H9 (cell line): ENCODE results near the gene ZNRF1. TPM values are rescaled to one million over a fixed set of nuclear protein-coding genes. Genes with fewer than 3 reads are reported as not detected.

Experiments
- DNase-seq: peaks from one replicate; pipeline ENCODE4 v3.0.0-alpha.2; 2017
- H2AFZ ChIP-seq: one replicate; pipeline ENCODE4 v1.6.1; 2013; ENCODE audit warnings: mild to moderate bottlenecking, low read length, control low read depth, moderate library complexity
- H2AK5ac ChIP-seq: 2 replicates; pipeline ENCODE4 v1.6.1; 2013; ENCODE audit warnings: low read length, control low read depth, mixed read lengths; ENCODE audit not compliant: insufficient read length
- H2BK120ac ChIP-seq: one replicate; pipeline ENCODE4 v1.6.1; 2013; ENCODE audit warnings: low read depth, mild to moderate bottlenecking, low read length, control low read depth, inconsistent platforms; ENCODE audit not compliant: poor library complexity, severe bottlenecking
- H2BK12ac ChIP-seq: 2 replicates; pipeline ENCODE4 v1.6.1; 2013; ENCODE audit warnings: low read length, control low read depth, mixed read lengths, low read depth; ENCODE audit not compliant: insufficient read length
- H2BK15ac ChIP-seq: 2 replicates; pipeline ENCODE4 v1.6.1; 2013; ENCODE audit warnings: low read depth, low read length, control low read depth
- H2BK20ac ChIP-seq: one replicate; pipeline ENCODE4 v1.6.1; 2013; ENCODE audit warnings: low read depth, mild to moderate bottlenecking, low read length, control low read depth, inconsistent platforms; ENCODE audit not compliant: poor library complexity, severe bottlenecking
- H2BK5ac ChIP-seq: 2 replicates; pipeline ENCODE4 v1.6.1; 2013; ENCODE audit warnings: low read length, control low read depth, mixed read lengths; ENCODE audit not compliant: insufficient read length
- H3K14ac ChIP-seq: 2 replicates; pipeline ENCODE4 v1.6.1; 2013; ENCODE audit warnings: low read length, control low read depth; ENCODE audit not compliant: insufficient read depth
- H3K18ac ChIP-seq: 2 replicates; pipeline ENCODE4 v1.6.1; 2013; ENCODE audit warnings: low read depth, mild to moderate bottlenecking, mixed read lengths, low read length, control low read depth; ENCODE audit not compliant: insufficient read length
- H3K23ac ChIP-seq: 2 replicates; pipeline ENCODE4 v1.6.1; 2013; ENCODE audit warnings: low read length, control low read depth, mixed read lengths, low read depth; ENCODE audit not compliant: insufficient read length
- H3K23me2 ChIP-seq: 2 replicates; pipeline ENCODE4 v1.6.1; 2013; ENCODE audit warnings: low read depth, mild to moderate bottlenecking, mixed read lengths, low read length, control low read depth; ENCODE audit not compliant: insufficient read length, poor library complexity, severe bottlenecking
- H3K27ac ChIP-seq: 2 replicates; pipeline ENCODE4 v1.5.1; 2013; ENCODE audit warnings: low read length, control low read depth, mixed read lengths, low read depth; ENCODE audit not compliant: insufficient read length
- H3K27me3 ChIP-seq: 2 replicates; pipeline ENCODE4 v1.6.1; 2013; ENCODE audit warnings: low read length, control low read depth, inconsistent platforms; ENCODE audit not compliant: insufficient read depth
- H3K4ac ChIP-seq: 2 replicates; pipeline ENCODE4 v1.6.1; 2013; ENCODE audit warnings: low read depth, mild to moderate bottlenecking, control low read depth, inconsistent platforms, low read length, moderate library complexity
- H3K4me1 ChIP-seq: 2 replicates; pipeline ENCODE4 v1.6.1; 2013; ENCODE audit warnings: low read length, control low read depth, inconsistent platforms; ENCODE audit not compliant: insufficient read depth
- H3K4me2 ChIP-seq: 2 replicates; pipeline ENCODE4 v1.6.1; 2013; ENCODE audit warnings: low read length, control low read depth, mixed read lengths; ENCODE audit not compliant: insufficient read length, insufficient read depth
- H3K56ac ChIP-seq: 2 replicates; pipeline ENCODE4 v1.6.1; 2013; ENCODE audit warnings: low read depth, mild to moderate bottlenecking, mixed read lengths, low read length, control low read depth; ENCODE audit not compliant: insufficient read length
- H3K79me1 ChIP-seq: 2 replicates; pipeline ENCODE4 v1.6.1; 2013; ENCODE audit warnings: low read depth, mild to moderate bottlenecking, moderate library complexity, low read length, control low read depth, inconsistent platforms; ENCODE audit not compliant: insufficient read depth, poor library complexity, severe bottlenecking
- H3K79me2 ChIP-seq: 2 replicates; pipeline ENCODE4 v1.6.1; 2013; ENCODE audit warnings: low read length, control low read depth, inconsistent platforms; ENCODE audit not compliant: insufficient read depth
- H3K9ac ChIP-seq: 2 replicates; pipeline ENCODE4 v1.6.1; 2013; ENCODE audit warnings: low read length, control low read depth, mixed read lengths; ENCODE audit not compliant: insufficient read length; ENCODE audit errors: extremely low read depth
- H3K9me3 ChIP-seq: one replicate; pipeline ENCODE4 v1.6.1; 2013; ENCODE audit warnings: low read depth, low read length, inconsistent platforms; ENCODE audit not compliant: control insufficient read depth
- H3T11ph ChIP-seq: one replicate; pipeline ENCODE4 v1.6.1; 2013; ENCODE audit warnings: mild to moderate bottlenecking, low read length, control low read depth, inconsistent platforms
- H4K20me1 ChIP-seq: one replicate; pipeline ENCODE4 v1.6.1; 2013; ENCODE audit not compliant: control insufficient read depth, insufficient read length, insufficient read depth
- H4K5ac ChIP-seq: 2 replicates; pipeline ENCODE4 v1.6.1; 2013; ENCODE audit warnings: low read depth, mild to moderate bottlenecking, mixed read lengths, low read length, control low read depth; ENCODE audit not compliant: insufficient read length
- H4K8ac ChIP-seq: replicated peaks from 2 replicates; pipeline ENCODE4 v1.6.1; 2013; ENCODE audit warnings: low read length, control low read depth, mixed read lengths, low read depth; ENCODE audit not compliant: insufficient read length
- H4K91ac ChIP-seq: 2 replicates; pipeline ENCODE4 v1.6.1; 2013; ENCODE audit warnings: low read depth, mild to moderate bottlenecking, moderate library complexity, mixed read lengths, low read length, control low read depth; ENCODE audit not compliant: insufficient read length
- H3K27ac Mint-ChIP-seq, 3 experiments: 2 replicates in 2 of 3; 3 replicates in 1 of 3; pipeline ENCODE4 v1.8.0; 2020 to 2021; ENCODE audit warnings: mixed read lengths in 3 of 3, mild to moderate bottlenecking in 1 of 3, moderate library complexity in 1 of 3
- H3K27me3 Mint-ChIP-seq: 2 replicates; pipeline ENCODE4 v1.8.0; 2021; ENCODE audit warnings: low read depth, mild to moderate bottlenecking, moderate library complexity, mixed read lengths
- H3K36me3 Mint-ChIP-seq, 3 experiments: 2 replicates in 2 of 3; 3 replicates in 1 of 3; pipeline ENCODE4 v1.8.0; 2020 to 2021; ENCODE audit warnings: low read depth in 3 of 3, mixed read lengths in 3 of 3; ENCODE audit not compliant: insufficient read depth in 1 of 3
- H3K4me1 Mint-ChIP-seq, 2 experiments: 2 replicates each; pipeline ENCODE4 v1.8.0; 2020; ENCODE audit warnings: mixed read lengths in 2 of 2
- H3K4me3 Mint-ChIP-seq, 2 experiments: 2 replicates in 1 of 2; 3 replicates in 1 of 2; pipeline ENCODE4 v1.8.0; 2020 to 2021; ENCODE audit warnings: mild to moderate bottlenecking in 2 of 2, mixed read lengths in 2 of 2, moderate library complexity in 1 of 2
- H3K9me3 Mint-ChIP-seq, 2 experiments: 2 replicates in 1 of 2; 3 replicates in 1 of 2; pipeline ENCODE4 v1.8.0; 2020; ENCODE audit warnings: mild to moderate bottlenecking in 2 of 2, mixed read lengths in 2 of 2, moderate library complexity in 1 of 2
- WGBS: extraction: QIAGEN DNeasy Blood & Tissue Kit; methylation state at CpG from one replicate; pipeline ENCODE4 v1.1.7; 2013; ENCODE audit warnings: missing lambda C conversion rate, low lambda C conversion rate, mixed read lengths; ENCODE audit not compliant: insufficient read length; ENCODE audit errors: extremely low coverage; 5-methylcytosine and 5-hydroxymethylcytosine counted together
- total RNA-seq: library from RNA; stranded (reverse); gene quantifications from 2 replicates; pipeline ENCODE4 v1.2.1, GENCODE V29; 2021
- TF ChIP-seq, protein P1 (sequence below): fragments of 200-600 bp; sonication (generic); conservative IDR thresholded peaks from 3 replicates; pipeline ENCODE4 v1.8.0; 2021; ENCODE audit warnings: antibody characterized with exemption, mild to moderate bottlenecking

ZNRF1 gene
- total RNA-seq, 1 experiment from 2014 or later: 49.6 TPM

DNA sequence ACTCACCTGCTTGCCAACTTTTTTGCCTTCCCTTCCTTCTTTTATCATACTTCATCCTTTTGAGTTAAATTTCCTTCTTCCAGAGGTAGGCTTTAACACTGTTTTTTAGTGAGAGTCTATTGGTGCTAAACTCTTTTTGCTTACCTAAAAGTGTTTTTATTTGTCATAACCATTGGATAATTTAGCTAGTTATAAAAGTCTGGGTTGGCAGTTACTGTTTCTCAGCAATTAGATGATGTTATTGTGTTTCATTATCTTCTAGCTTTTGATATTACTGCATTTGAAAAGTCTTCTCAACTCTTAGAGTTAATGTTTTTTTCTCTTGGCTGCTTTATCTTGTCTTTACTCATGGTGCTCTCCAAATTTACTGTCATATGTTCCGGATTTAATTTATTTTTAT lies 22.6 kb downstream of the ZNRF1 start:
- Histone ChIP-seq H3K23me2 (no peaks in the 10 kb centered on the region), H3K14ac (no peak overlapping the region), H2AFZ (no peak overlapping the region), H3K4me2 (no peak overlapping the region), H2AK5ac (no peak overlapping the region), H3K9ac (no peak overlapping the region), H3K79me2 (peaks cover 8% of the 10 kb centered on the region; the same call in 1 of the 2 replicates), H3K27ac (no peak overlapping the region), H4K5ac (no peak overlapping the region), H2BK5ac (no peak overlapping the region), H3T11ph (no peak overlapping the region), H2BK15ac (no peak overlapping the region), H4K20me1 (no peaks in the 10 kb centered on the region), H4K91ac (no peak overlapping the region), H2BK20ac (no peak overlapping the region), H3K27me3 (no peaks in the 10 kb centered on the region), H3K18ac (no peak overlapping the region), H2BK120ac (no peak overlapping the region), H4K8ac (no peak overlapping the region), H3K4ac (no peak overlapping the region), H3K9me3 (no peaks in the 10 kb centered on the region), H3K79me1 (peaks cover 8% of the 10 kb centered on the region), H3K56ac (no peak overlapping the region), H2BK12ac (no peak overlapping the region), H3K23ac (no peak overlapping the region), H3K4me1 (no peaks in the 10 kb centered on the region)
- Mint-ChIP-seq H3K4me1 (peaks cover 17 to 18% of the 10 kb centered on the region in 2 experiments), H3K27me3 (no peaks in the 10 kb centered on the region), H3K36me3 (peaks cover 28 to 39% (median 29%) of the 10 kb centered on the region in 3 experiments), H3K9me3 (peaks cover 25 to 29% of the 10 kb centered on the region in 2 experiments), H3K27ac (no peak overlapping the region), H3K4me3 (no peak overlapping the region)
- DNase-seq: no peak
- TF ChIP-seq, protein P1, sequence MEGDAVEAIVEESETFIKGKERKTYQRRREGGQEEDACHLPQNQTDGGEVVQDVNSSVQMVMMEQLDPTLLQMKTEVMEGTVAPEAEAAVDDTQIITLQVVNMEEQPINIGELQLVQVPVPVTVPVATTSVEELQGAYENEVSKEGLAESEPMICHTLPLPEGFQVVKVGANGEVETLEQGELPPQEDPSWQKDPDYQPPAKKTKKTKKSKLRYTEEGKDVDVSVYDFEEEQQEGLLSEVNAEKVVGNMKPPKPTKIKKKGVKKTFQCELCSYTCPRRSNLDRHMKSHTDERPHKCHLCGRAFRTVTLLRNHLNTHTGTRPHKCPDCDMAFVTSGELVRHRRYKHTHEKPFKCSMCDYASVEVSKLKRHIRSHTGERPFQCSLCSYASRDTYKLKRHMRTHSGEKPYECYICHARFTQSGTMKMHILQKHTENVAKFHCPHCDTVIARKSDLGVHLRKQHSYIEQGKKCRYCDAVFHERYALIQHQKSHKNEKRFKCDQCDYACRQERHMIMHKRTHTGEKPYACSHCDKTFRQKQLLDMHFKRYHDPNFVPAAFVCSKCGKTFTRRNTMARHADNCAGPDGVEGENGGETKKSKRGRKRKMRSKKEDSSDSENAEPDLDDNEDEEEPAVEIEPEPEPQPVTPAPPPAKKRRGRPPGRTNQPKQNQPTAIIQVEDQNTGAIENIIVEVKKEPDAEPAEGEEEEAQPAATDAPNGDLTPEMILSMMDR: no peak
- no CpG with 5 or more reads among the region's 1 CpG for whole genome bisulfite sequencing
